HepG2 (cell line): ENCODE results near the gene USP14. TPM values are rescaled to one million over a fixed set of nuclear protein-coding genes. Genes with fewer than 3 reads are reported as not detected.

Experiments
- ATF1 ChIP-seq: IDR thresholded peaks from 2 replicates; pipeline ENCODE4 v1.6.1; 2016; ENCODE audit warnings: mild to moderate bottlenecking, control low read depth
- CBX1 ChIP-seq: IDR thresholded peaks from one replicate; pipeline ENCODE4 v1.6.1; 2016; ENCODE audit warnings: antibody characterized with exemption, low read depth
- CCAR2 ChIP-seq: fragments of 200-400 bp; formaldehyde crosslinking; optimal IDR thresholded peaks from 2 replicates; pipeline ENCODE3; 2018; ENCODE audit warnings: low read depth, mild to moderate bottlenecking, low read length, moderate library complexity
- CHD4 ChIP-seq: fragments of 200-600 bp; sonication (generic); IDR thresholded peaks from 2 replicates; pipeline ENCODE4 v1.7.0; 2017; ENCODE audit warnings: mild to moderate bottlenecking, low read length, borderline replicate concordance
- FOXM1 ChIP-seq: sonication (generic); formaldehyde crosslinking; IDR thresholded peaks from 2 replicates; pipeline ENCODE4 v1.5.0; 2020; ENCODE audit warnings: missing genetic modification reagents
- MXI1 ChIP-seq: IDR thresholded peaks from 3 replicates; pipeline ENCODE4 v1.6.1; 2012; ENCODE audit warnings: low read depth, low read length, inconsistent platforms, borderline replicate concordance
- NR2C2 ChIP-seq: sonication (generic); formaldehyde crosslinking; IDR thresholded peaks from 2 replicates; pipeline ENCODE4 v1.4.0; 2020; ENCODE audit warnings: missing genetic modification reagents, mild to moderate bottlenecking, moderate library complexity, borderline replicate concordance
- SATB2 ChIP-seq: sonication (generic); formaldehyde crosslinking; IDR thresholded peaks from 2 replicates; pipeline ENCODE4 v1.5.0; 2020; ENCODE audit warnings: missing genetic modification reagents
- SMAD1 ChIP-seq: sonication (generic); formaldehyde crosslinking; IDR thresholded peaks from 2 replicates; pipeline ENCODE4 v1.4.0; 2020; ENCODE audit warnings: missing genetic modification reagents, low read depth, mild to moderate bottlenecking, borderline replicate concordance
- TCF7 ChIP-seq: sonication (generic); IDR thresholded peaks from 2 replicates; pipeline ENCODE4 v1.6.1; 2016; ENCODE audit warnings: antibody characterized with exemption, low read depth
- ZNF430 ChIP-seq: sonication (generic); formaldehyde crosslinking; IDR thresholded peaks from 2 replicates; pipeline ENCODE4 v1.9.0; 2021; ENCODE audit warnings: mild to moderate bottlenecking, missing genetic modification reagents
- ZNF564 ChIP-seq: sonication (generic); formaldehyde crosslinking; IDR thresholded peaks from 2 replicates; pipeline ENCODE4 v1.8.1; 2023; ENCODE audit warnings: mild to moderate bottlenecking, missing genetic modification reagents
- polyA plus RNA-seq, 8 experiments: library from polyadenylated mRNA; depleted of rRNA in 3 of 8; stranded (reverse) in 7 of 8; unstranded in 1 of 8; fragments of >200 nt; fragmentation: Illumina TruSeq in 4 of 8; extraction: Trizol in 4 of 8; gene quantifications; 2 replicates each; pipeline versions ENCODE4 v1.2.1 to v1.2.3, GENCODE V29; 2011 to 2016; ENCODE audit warnings: low read depth in 4 of 8, missing spikeins in 1 of 8, mixed read lengths in 1 of 8; ENCODE audit not compliant: insufficient read depth in 1 of 8
- total RNA-seq, 5 experiments: library from RNA; depleted of rRNA; stranded (reverse); fragments of >200 nt; fragmentation: Illumina TruSeq; extraction: Trizol; gene quantifications; 2 replicates each; pipeline ENCODE4 v1.2.3, GENCODE V29; 2016; ENCODE audit warnings: low read depth in 1 of 5
- TF ChIP-seq, protein P1 (sequence below): sonication (generic); formaldehyde crosslinking; IDR thresholded peaks from 2 replicates; pipeline ENCODE4 v1.4.0; 2020; ENCODE audit warnings: mild to moderate bottlenecking, missing genetic modification reagents
- TF ChIP-seq, protein P2 (sequence below): sonication (generic); formaldehyde crosslinking; IDR thresholded peaks from 2 replicates; pipeline ENCODE4 v1.8.0; 2022; ENCODE audit warnings: mild to moderate bottlenecking, missing genetic modification reagents, borderline replicate concordance
- TF ChIP-seq, protein P3 (sequence below): sonication (generic); formaldehyde crosslinking; conservative IDR thresholded peaks from 2 replicates; pipeline ENCODE4 v1.8.0; 2022; ENCODE audit warnings: low read depth, missing genetic modification reagents
- TF ChIP-seq, protein P4 (sequence below): sonication (generic); formaldehyde crosslinking; IDR thresholded peaks from 2 replicates; pipeline ENCODE4 v1.4.0; 2020; ENCODE audit warnings: missing genetic modification reagents

USP14 gene
- total and polyA plus RNA-seq, 2 of the 13 experiments (the other 11 are each of a cell fraction or from before 2014, with no cell fraction given) = 14.7 to 16.6 TPM

DNA sequence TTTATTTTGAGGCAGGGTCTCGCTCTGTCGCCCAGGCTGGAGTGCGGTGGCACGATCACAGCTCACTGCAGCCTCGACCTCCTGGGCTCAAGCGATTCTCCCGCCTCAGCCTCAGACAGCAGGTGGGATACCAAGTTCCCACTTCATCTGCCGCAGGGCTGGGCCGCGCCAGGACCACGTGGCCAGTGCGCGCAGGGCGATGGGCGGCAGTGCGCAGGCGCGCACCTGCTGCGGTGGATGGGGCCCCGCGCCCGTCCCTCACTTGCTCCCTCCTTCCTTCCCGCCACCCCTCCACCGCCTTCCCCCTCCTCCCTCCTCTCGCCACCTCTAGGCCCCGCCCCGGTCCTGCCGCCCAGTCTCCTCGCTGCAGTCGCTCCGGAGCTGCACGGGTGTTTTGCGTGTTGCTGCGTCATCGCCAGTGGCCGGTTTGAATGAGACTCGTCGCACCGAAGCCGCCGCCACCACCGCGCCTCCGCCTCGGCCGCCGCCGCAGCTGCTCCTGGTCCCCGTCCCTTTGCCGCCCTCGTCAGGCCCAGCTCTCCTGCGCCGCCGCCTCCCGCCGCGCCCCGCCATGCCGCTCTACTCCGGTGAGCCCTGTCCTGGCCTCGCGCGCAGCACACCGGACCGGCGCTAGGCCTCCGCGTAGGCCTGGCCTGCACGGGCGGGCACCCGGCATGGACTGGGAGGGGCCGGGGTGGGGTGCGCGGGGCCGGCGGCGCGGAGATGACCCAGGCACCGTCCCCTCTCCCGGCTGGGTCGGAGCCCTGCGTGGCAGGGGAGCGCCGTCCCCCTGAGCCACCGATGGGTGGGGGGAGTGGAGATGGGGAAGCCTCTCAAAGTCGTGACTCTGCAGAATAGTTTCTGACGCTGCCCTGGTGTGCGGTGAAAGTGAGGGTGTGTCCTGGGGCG lies at the start of gene USP14 (continued):
- TF ChIP-seq, protein P1, sequence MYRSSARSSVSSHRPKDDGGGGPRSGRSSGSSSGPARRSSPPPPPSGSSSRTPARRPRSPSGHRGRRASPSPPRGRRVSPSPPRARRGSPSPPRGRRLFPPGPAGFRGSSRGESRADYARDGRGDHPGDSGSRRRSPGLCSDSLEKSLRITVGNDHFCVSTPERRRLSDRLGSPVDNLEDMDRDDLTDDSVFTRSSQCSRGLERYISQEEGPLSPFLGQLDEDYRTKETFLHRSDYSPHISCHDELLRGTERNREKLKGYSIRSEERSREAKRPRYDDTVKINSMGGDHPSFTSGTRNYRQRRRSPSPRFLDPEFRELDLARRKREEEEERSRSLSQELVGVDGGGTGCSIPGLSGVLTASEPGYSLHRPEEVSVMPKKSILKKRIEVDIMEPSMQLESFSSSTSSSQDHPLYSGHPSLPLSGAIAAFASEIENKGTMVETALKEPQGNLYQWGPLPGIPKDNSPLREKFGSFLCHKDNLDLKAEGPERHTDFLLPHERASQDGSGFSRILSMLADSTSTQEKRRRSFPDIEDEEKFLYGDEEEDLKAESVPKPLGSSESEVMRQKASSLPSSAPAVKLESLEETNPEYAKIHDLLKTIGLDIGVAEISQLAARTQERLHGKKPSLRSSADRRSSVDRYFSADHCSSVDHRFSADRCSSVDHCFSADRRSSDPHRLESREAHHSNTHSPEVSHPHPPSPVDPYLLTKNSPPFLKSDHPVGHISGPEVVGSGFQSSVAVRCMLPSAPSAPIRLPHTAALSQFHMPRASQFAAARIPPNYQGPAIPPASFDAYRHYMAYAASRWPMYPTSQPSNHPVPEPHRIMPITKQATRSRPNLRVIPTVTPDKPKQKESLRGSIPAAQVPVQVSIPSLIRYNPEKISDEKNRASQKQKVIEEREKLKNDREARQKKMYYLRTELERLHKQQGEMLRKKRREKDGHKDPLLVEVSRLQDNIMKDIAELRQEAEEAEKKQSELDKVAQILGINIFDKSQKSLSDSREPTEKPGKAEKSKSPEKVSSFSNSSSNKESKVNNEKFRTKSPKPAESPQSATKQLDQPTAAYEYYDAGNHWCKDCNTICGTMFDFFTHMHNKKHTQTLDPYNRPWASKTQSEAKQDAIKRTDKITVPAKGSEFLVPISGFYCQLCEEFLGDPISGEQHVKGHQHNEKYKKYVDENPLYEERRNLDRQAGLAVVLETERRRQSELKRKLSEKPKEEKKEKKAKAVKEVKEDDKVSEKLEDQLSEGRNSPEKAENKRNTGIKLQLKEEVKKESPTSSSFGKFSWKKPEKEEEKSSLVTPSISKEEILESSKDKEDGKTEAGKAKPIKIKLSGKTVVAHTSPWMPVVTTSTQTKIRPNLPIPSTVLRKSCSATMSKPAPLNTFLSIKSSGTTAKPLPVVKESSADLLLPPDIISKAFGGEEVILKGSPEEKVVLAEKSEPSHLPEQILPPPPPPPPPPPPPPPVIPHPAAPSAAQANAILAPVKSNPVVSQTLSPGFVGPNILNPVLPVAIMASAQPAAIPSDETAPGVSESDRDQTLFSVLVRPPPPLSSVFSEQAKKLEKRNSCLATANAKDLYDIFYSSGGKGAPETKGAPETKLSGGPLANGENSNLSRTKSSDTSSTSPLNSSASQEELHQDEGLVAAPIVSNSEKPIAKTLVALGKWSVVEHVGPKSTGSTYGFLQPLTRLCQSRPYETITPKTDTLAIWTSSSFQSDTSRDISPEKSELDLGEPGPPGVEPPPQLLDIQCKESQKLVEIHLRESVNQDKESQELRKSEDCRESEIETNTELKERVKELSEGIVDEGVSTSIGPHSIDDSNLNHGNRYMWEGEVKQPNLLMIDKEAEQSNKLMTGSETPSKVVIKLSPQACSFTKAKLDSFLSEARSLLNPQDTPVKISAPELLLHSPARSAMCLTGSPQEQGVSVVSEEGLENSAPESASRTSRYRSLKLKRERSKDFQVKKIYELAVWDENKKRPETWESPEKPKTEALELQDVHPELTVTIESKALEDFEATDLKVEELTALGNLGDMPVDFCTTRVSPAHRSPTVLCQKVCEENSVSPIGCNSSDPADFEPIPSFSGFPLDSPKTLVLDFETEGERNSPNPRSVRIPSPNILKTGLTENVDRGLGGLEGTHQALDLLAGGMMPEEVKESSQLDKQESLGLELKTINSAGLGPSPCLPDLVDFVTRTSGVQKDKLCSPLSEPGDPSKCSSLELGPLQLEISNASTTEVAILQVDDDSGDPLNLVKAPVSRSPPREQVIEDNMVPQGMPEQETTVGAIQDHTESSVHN (CRISPR knock-in tag) = peak; percentile 74; the same call in 1 of the 2 replicates
- TF ChIP-seq CBX1 (peak; percentile 54), CCAR2 (no peak), CHD4 (no peak), SMAD1 (CRISPR knock-in tag) (peak; percentile 87; the same call in 1 of the 2 replicates), ZNF564 (peak; percentile 97), FOXM1 (peak; percentile 78), MXI1 (peak; percentile 81; the same call in 1 of the 3 replicates), ATF1 (CRISPR knock-in tag) (peak; percentile 83), NR2C2 (CRISPR knock-in tag) (0 out of 2 replicates have a peak, but pooled peaks have one; percentile 46), TCF7 (no peak), ZNF430 (CRISPR knock-in tag) (peak; percentile 96), SATB2 (CRISPR knock-in tag) (peak; percentile 89; the same call in 1 of the 2 replicates)
- TF ChIP-seq, protein P2, sequence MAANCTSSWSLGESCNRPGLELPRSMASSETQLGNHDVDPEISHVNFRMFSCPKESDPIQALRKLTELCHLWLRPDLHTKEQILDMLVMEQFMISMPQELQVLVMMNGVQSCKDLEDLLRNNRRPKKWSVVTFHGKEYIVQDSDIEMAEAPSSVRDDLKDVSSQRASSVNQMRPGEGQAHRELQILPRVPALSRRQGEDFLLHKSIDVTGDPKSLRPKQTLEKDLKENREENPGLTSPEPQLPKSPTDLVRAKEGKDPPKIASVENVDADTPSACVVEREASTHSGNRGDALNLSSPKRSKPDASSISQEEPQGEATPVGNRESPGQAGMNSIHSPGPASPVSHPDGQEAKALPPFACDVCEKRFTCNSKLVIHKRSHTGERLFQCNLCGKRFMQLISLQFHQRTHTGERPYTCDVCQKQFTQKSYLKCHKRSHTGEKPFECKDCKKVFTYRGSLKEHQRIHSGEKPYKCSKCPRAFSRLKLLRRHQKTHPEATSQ (CRISPR knock-in tag) = peak; percentile 94
- TF ChIP-seq, protein P3, sequence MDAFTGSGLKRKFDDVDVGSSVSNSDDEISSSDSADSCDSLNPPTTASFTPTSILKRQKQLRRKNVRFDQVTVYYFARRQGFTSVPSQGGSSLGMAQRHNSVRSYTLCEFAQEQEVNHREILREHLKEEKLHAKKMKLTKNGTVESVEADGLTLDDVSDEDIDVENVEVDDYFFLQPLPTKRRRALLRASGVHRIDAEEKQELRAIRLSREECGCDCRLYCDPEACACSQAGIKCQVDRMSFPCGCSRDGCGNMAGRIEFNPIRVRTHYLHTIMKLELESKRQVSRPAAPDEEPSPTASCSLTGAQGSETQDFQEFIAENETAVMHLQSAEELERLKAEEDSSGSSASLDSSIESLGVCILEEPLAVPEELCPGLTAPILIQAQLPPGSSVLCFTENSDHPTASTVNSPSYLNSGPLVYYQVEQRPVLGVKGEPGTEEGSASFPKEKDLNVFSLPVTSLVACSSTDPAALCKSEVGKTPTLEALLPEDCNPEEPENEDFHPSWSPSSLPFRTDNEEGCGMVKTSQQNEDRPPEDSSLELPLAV (CRISPR knock-in tag) = 0 out of 2 replicates have a peak, but pooled peaks have one; percentile 88
- TF ChIP-seq, protein P4, sequence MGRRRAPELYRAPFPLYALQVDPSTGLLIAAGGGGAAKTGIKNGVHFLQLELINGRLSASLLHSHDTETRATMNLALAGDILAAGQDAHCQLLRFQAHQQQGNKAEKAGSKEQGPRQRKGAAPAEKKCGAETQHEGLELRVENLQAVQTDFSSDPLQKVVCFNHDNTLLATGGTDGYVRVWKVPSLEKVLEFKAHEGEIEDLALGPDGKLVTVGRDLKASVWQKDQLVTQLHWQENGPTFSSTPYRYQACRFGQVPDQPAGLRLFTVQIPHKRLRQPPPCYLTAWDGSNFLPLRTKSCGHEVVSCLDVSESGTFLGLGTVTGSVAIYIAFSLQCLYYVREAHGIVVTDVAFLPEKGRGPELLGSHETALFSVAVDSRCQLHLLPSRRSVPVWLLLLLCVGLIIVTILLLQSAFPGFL (CRISPR knock-in tag) = peak; percentile 91
